Muscle layer of colon (tissue), 2 donors: ENCODE measurements around the gene CLEC3A.
"Not testable (repeated sequence)": the region's sequence is repeated elsewhere in the genome, so short reads cannot be mapped to it uniquely, and the experiment has no call there.

Experiments used
- H3K27ac ChIP-seq: one replicate; pipeline ENCODE4 v1.7.0; 2013; ENCODE audit warnings: low read depth, mild to moderate bottlenecking, low read length, moderate library complexity
- H3K27me3 ChIP-seq, 2 donors: one replicate each; pipeline ENCODE4 v1.7.0; 2013; ENCODE audit warnings: low read length in 2 of 2, mild to moderate bottlenecking in 2 of 2; ENCODE audit not compliant: insufficient read depth in 2 of 2, control insufficient read depth in 1 of 2
- H3K36me3 ChIP-seq: one replicate; pipeline ENCODE4 v1.7.0; 2013; ENCODE audit warnings: mild to moderate bottlenecking, low read length; ENCODE audit not compliant: insufficient read depth
- H3K4me1 ChIP-seq: one replicate; pipeline ENCODE4 v1.7.0; 2013; ENCODE audit warnings: mild to moderate bottlenecking, low read length; ENCODE audit not compliant: insufficient read depth
- H3K4me3 ChIP-seq, 2 donors: one replicate each; pipeline ENCODE4 v1.7.0; 2013; ENCODE audit warnings: low read length in 2 of 2, low read depth in 1 of 2, mild to moderate bottlenecking in 1 of 2, moderate library complexity in 1 of 2
- H3K9ac ChIP-seq: one replicate; pipeline ENCODE4 v1.7.0; 2013; ENCODE audit warnings: low read length
- H3K9me3 ChIP-seq: one replicate; pipeline ENCODE4 v1.7.0; 2013; ENCODE audit warnings: mild to moderate bottlenecking, low read length
- donor health status: abdominal sarcoma.
- donor health status: Adenocarcinoma of cecum.

Gene CLEC3A

GRCh38 chr16:78035012-78035411, 12.7 kb downstream of the CLEC3A start:
- Histone ChIP-seq H3K36me3 (no peaks in the 10 kb centered on the region), H3K4me3 (no peak overlapping the region), H3K9ac (no peak overlapping the region), H3K27me3 (no peaks in the 10 kb centered on the region), H3K9me3 (no peaks in the 10 kb centered on the region), H3K4me1 (no peaks in the 10 kb centered on the region), H3K27ac (no peak overlapping the region)

DNA sequence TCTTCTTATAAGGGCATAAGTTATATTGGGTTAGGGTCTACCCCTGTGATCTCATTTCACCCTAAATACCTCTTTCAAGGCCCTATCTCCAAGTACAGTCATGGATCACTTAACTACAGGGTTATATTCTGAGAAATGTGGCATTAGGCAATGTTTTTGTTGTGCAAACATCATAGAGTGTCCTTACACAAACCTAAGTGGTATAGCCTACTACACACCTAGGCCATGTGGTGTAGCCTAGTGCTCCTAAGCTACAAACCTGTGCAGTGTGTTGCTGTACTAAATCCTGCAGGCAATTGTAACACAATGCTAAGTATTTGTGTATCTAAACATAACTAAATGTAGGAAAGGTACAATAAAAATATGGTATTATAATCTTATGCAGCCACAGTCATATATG, 18.0 kb downstream of the CLEC3A start:
- Histone ChIP-seq H3K9ac (no peak overlapping the region), H3K27ac (no peak overlapping the region), H3K27me3 (no peaks in the 10 kb centered on the region), H3K4me1 (no peaks in the 10 kb centered on the region), H3K36me3 (no peaks in the 10 kb centered on the region), H3K4me3 (no peak overlapping the region), H3K9me3 (no peaks in the 10 kb centered on the region)

GRCh38 chr16:78045865-78046581, 23.7 kb downstream of the CLEC3A start:
- no peaks in the 10 kb centered on the region for H3K4me1 ChIP-seq

DNA sequence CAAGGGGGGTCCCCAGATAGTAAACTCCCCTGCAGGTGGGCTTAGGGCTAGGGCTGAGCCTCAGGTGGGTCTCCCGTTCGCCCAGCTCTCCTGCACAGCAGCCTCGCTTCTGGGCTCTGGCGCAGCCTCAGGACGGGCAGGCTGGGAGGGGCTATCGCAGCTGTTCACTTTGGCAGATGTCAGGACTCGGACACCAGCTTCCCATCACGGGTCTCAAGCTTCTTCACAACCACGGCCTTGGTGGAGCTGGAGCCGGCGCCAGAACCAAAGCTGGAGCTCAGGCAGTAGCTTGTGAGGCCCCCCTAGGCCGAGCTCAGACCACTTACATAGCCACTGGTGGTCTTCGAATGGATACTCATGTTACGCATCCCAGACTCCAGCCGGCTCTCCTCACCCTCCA, 26.0 kb downstream of the CLEC3A start:
- no peaks in the 10 kb centered on the region for H3K27me3 ChIP-seq
- no peak overlapping the region for H3K9ac ChIP-seq
- H3K4me1 ChIP-seq, result no peaks in the 10 kb centered on the region
- H3K9me3 ChIP-seq, result no peaks in the 10 kb centered on the region
- no peaks in the 10 kb centered on the region for H3K36me3 ChIP-seq
- no peak overlapping the region for H3K4me3 ChIP-seq
- H3K27ac ChIP-seq, result no peak overlapping the region

More at GRCh38 chr16:78045865-78046581, 23.7 kb downstream of the CLEC3A start:
- H3K4me3 ChIP-seq, result no peak overlapping the region
- no peak overlapping the region for H3K27ac ChIP-seq
- H3K9ac ChIP-seq, result no peak overlapping the region
- H3K27me3 ChIP-seq, result no peaks in the 10 kb centered on the region
- H3K9me3 ChIP-seq, result no peaks in the 10 kb centered on the region
- H3K36me3 ChIP-seq, result no peaks in the 10 kb centered on the region

- H3K9ac ChIP-seq, result no peak overlapping the region
- H3K36me3 ChIP-seq, result no peaks in the 10 kb centered on the region
- H3K9me3 ChIP-seq, result no peaks in the 10 kb centered on the region
- H3K27ac ChIP-seq, result no peak overlapping the region
- no peaks in the 10 kb centered on the region for H3K4me1 ChIP-seq
- H3K27me3 ChIP-seq, result no peaks in the 10 kb centered on the region
- H3K4me3 ChIP-seq, result no peak overlapping the region
These were observed 28.5 kb downstream of the CLEC3A start for GRCh38 chr16:78050734-78051400.

GRCh38 chr16:78057803-78058564, 35.6 kb downstream of the CLEC3A start:
- H3K27me3 ChIP-seq, result no peaks in the 10 kb centered on the region
- H3K27ac ChIP-seq, result no peak overlapping the region
- no peaks in the 10 kb centered on the region for H3K36me3 ChIP-seq
- no peaks in the 10 kb centered on the region for H3K4me1 ChIP-seq
- no peak overlapping the region for H3K4me3 ChIP-seq
- H3K9ac ChIP-seq, result no peak overlapping the region
- no peaks in the 10 kb centered on the region for H3K9me3 ChIP-seq

DNA sequence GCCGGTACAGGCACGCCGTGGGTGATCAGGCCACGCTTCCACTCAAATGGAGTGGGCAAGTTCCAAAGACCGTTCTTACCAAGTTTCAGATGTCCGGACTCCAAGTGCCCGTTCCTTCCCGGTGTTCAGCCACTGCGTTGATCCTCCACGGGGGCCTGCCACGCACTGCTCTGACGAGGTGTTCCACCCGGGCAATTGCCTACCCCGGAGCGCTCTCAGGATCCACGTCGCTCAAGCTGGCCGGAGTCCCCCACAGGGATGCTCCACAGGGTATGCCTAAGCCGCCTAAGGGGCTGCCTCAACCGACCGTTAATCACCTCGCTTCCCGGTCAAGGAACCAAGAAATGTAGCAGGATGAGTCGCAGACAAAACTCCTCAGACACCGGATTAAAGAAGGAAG, 37.5 kb downstream of the CLEC3A start:
- H3K4me1 ChIP-seq, H3K27ac ChIP-seq, H3K27me3 ChIP-seq, H3K9me3 ChIP-seq, H3K36me3 ChIP-seq, H3K4me3 ChIP-seq, H3K9ac ChIP-seq: not testable (repeated sequence)

DNA sequence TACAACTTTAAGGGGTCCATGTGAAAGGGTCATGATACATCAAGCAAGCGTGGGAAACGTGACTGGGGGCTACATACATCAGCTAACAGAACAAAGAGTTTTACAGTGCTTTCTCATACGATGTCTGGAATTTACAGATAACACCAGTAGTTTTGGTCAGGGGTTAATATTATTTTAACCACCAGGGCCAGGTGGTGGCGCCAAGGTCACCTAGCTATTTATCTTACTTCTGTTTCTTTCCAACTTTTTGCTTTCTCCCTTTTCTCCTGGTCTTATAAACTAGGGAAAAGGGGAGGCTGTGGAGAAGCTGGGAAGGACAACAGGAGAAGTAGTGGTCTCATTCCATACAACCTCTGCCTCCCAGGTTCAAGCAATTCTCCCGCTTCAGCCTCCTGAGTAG, 37.9 kb downstream of the CLEC3A start:
- Histone ChIP-seq H3K27ac (no peak overlapping the region), H3K4me3 (no peak overlapping the region), H3K27me3 (no peaks in the 10 kb centered on the region), H3K9ac (no peak overlapping the region), H3K4me1 (no peaks in the 10 kb centered on the region), H3K36me3 (no peaks in the 10 kb centered on the region), H3K9me3 (no peaks in the 10 kb centered on the region)

DNA sequence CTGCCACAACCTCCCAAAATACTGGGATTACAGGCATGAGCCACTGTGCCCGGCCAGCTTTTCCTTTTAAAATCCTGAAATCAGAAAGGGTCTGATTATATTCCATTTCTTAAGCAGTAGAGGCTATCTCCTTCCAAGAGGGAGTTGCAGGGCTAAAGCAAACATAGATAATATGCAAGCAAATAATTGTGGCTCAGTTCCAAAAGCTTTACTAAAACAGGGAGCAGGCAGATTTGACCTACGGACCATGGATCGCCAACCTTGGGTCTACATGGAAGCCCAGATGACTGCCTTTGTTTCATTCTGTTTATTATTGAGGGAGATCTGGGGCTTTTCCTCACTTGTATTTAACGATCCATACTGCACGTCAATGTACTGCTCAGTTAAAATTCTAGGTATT, 38.5 kb downstream of the CLEC3A start:
- Histone ChIP-seq H3K27ac (no peak overlapping the region), H3K9me3 (no peaks in the 10 kb centered on the region), H3K4me1 (no peaks in the 10 kb centered on the region), H3K36me3 (no peaks in the 10 kb centered on the region), H3K4me3 (no peak overlapping the region), H3K9ac (no peak overlapping the region), H3K27me3 (no peaks in the 10 kb centered on the region)

GRCh38 chr16:78065319-78065718, 43.0 kb downstream of the CLEC3A start:
- no peaks in the 10 kb centered on the region for H3K4me1 ChIP-seq
- H3K36me3 ChIP-seq, result no peaks in the 10 kb centered on the region
- H3K27ac ChIP-seq, result no peak overlapping the region
- H3K27me3 ChIP-seq, result no peaks in the 10 kb centered on the region
- no peak overlapping the region for H3K9ac ChIP-seq
- no peak overlapping the region for H3K4me3 ChIP-seq
- H3K9me3 ChIP-seq, result no peaks in the 10 kb centered on the region

DNA sequence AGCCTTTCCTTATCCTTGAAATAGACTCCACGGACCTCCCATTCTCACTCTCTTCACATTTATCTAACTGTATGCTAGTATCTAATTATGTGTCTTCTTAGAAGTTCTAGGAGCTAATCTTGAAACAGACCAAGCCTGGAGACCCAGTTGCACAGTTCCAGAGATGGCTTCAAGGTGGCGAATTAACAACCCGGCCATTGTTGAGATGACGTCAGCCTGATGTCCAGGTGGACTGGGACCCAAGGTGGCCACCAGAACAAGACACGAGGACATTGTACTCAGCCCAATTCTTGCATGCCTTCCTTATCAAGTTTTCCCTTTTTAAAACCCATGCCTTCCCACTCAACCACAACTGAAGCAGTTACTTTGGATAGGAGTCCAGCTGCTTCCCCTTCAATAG, 47.6 kb downstream of the CLEC3A start:
- Histone ChIP-seq H3K27me3 (no peaks in the 10 kb centered on the region), H3K9me3 (no peaks in the 10 kb centered on the region), H3K4me3 (no peak overlapping the region)

More for the DNA sequence above, 47.6 kb downstream of the CLEC3A start:
- Histone ChIP-seq H3K4me1 (no peaks in the 10 kb centered on the region), H3K9ac (no peak overlapping the region), H3K27ac (no peak overlapping the region), H3K36me3 (no peaks in the 10 kb centered on the region)
